ENCODE measurements around the gene ZNF606.

GRCh38 chr19:58035863-58036262 is 33.2 kb upstream of the ZNF606 start:
- TF ChIP-seq POLR2A (IDR thresholded peaks at IDR 0.05; ENCODE audit: low read length): no peak
- no peak for TF ChIP-seq GATA1 (IDR thresholded peaks at IDR 0.05; ENCODE audit: low read depth, low read length)
